Activated CD4-positive, CD25-positive, alpha-beta regulatory T cell (primary cell): ENCODE measurements around the gene OR10H5.
"Not testable (repeated sequence)": the region's sequence is repeated elsewhere in the genome, so short reads cannot be mapped to it uniquely, and the experiment has no call there.

ENCODE experiments used
- DNase-seq, 4 experiments: peaks; one replicate each; lab custom pipeline; 2025; lab: John Stamatoyannopoulos, UW

Gene OR10H5

GRCh38 chr19:15843894-15844222, 56.4 kb downstream of the OR10H5 start:
- DNase-seq, result not testable (repeated sequence)

- DNase-seq, result no peak
Measured at GRCh38 chr19:15846923-15847322, 59.5 kb downstream of the OR10H5 start.

GRCh38 chr19:15850385-15850784, 62.9 kb downstream of the OR10H5 start:
- DNase-seq, result no peak
